ENCODE measurements around the gene CSTB.

CSTB gene

GRCh38 chr21:43766734-43767497, 9.2 kb downstream of the CSTB start:
- DNase-seq, result no peak

GRCh38 chr21:43764576-43765495, 11.3 kb downstream of the CSTB start:
- no peak for DNase-seq

GRCh38 chr21:43763901-43764523, 12.1 kb downstream of the CSTB start:
- DNase-seq, result no peak

GRCh38 chr21:43762303-43763128, 13.6 kb downstream of the CSTB start:
- DNase-seq, result no peak

GRCh38 chr21:43761886-43762285, 14.2 kb downstream of the CSTB start:
- DNase-seq, result no peak

- DNase-seq, result no peak
These were observed 15.6 kb downstream of the CSTB start for GRCh38 chr21:43760391-43760958.

GRCh38 chr21:43759651-43760050, 16.5 kb downstream of the CSTB start:
- DNase-seq, result no peak

- DNase-seq, result no peak
These were observed 17.3 kb downstream of the CSTB start for GRCh38 chr21:43758811-43759210.

GRCh38 chr21:43758111-43758641, 17.9 kb downstream of the CSTB start:
- DNase-seq, result no peak

GRCh38 chr21:43757601-43758000, 18.5 kb downstream of the CSTB start:
- no peak for DNase-seq

- no peak for DNase-seq
These were observed 20.1 kb downstream of the CSTB start for GRCh38 chr21:43755820-43756594.

GRCh38 chr21:43754948-43755781, 20.9 kb downstream of the CSTB start:
- DNase-seq, result no peak

- no peak for DNase-seq
These were observed 22.7 kb downstream of the CSTB start for GRCh38 chr21:43753439-43753799.

- no peak for DNase-seq
These were observed 23.2 kb downstream of the CSTB start for GRCh38 chr21:43752758-43753438.

GRCh38 chr21:43751955-43752591, 24.0 kb downstream of the CSTB start:
- no peak for DNase-seq

- no peak for DNase-seq
These were observed 25.6 kb downstream of the CSTB start for GRCh38 chr21:43750339-43751033.

GRCh38 chr21:43749651-43750262, 26.4 kb downstream of the CSTB start:
- DNase-seq, result no peak

GRCh38 chr21:43748622-43749021, 27.5 kb downstream of the CSTB start:
- no peak for DNase-seq
